Measurements from ENCODE around the gene TMEM54.

GRCh38 chr1:32895325-32896215 lies 5.6 kb downstream of the TMEM54 start:
- no peak for TF ChIP-seq CTCF (IDR thresholded peaks at IDR 0.05; ENCODE audit: insufficient read depth, low read depth, low read length)
- no peak for TF ChIP-seq EZH2 (IDR thresholded peaks at IDR 0.05; ENCODE audit: insufficient read depth, low read length)
